ENCODE measurements around the gene SDHD.

GRCh38 chr11:112062923-112063322, 23.8 kb upstream of the SDHD start:
- no peak for TF ChIP-seq POLR2A (IDR thresholded peaks at IDR 0.05)
- TF ChIP-seq, protein P1, sequence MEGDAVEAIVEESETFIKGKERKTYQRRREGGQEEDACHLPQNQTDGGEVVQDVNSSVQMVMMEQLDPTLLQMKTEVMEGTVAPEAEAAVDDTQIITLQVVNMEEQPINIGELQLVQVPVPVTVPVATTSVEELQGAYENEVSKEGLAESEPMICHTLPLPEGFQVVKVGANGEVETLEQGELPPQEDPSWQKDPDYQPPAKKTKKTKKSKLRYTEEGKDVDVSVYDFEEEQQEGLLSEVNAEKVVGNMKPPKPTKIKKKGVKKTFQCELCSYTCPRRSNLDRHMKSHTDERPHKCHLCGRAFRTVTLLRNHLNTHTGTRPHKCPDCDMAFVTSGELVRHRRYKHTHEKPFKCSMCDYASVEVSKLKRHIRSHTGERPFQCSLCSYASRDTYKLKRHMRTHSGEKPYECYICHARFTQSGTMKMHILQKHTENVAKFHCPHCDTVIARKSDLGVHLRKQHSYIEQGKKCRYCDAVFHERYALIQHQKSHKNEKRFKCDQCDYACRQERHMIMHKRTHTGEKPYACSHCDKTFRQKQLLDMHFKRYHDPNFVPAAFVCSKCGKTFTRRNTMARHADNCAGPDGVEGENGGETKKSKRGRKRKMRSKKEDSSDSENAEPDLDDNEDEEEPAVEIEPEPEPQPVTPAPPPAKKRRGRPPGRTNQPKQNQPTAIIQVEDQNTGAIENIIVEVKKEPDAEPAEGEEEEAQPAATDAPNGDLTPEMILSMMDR (IDR thresholded peaks at IDR 0.05 in 4 of 5, conservative IDR thresholded peaks at IDR 0.05 in 1 of 5): no peak
